HFF-Myc (cell line): ENCODE results near the gene TTC22.

Experiments used
- DNase-seq: peaks from one replicate; pipeline ENCODE4 v3.0.0-alpha.2; 2011; ENCODE audit warnings: low read depth; ENCODE audit errors: extremely low read depth
- H3K4me3 ChIP-seq: replicated peaks from 2 replicates; pipeline ENCODE4 v1.5.1; 2011; ENCODE audit warnings: low read depth, mild to moderate bottlenecking, control low read depth, low read length
- CTCF ChIP-seq: IDR thresholded peaks from 2 replicates; pipeline ENCODE4 v1.5.1; 2012; ENCODE audit warnings: mild to moderate bottlenecking, low read depth, low read length, control low read depth; ENCODE audit errors: missing control alignments

The TTC22 gene

DNA sequence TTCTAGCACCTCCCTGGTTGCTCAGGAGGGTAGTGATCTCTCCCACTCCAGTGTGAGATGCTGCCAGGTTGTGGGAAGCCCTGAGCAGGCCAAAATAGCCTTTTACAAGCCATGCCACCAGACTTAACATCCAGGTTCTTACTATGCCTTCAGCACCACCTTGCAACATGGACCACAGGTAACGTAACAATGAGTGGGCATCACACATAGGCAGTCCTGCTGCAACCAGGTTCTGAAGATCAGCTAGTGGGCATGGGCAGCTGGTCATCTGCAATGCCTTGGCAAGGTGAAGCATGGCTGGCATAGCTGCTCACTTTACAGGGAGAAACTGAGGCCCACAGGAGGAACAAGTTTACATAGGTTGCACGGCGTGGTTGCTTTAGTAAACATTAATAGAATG, 45.2 kb upstream of the TTC22 start:
- no peak for DNase-seq
- TF ChIP-seq CTCF, result no peak
- no peak overlapping the region for H3K4me3 ChIP-seq

DNA sequence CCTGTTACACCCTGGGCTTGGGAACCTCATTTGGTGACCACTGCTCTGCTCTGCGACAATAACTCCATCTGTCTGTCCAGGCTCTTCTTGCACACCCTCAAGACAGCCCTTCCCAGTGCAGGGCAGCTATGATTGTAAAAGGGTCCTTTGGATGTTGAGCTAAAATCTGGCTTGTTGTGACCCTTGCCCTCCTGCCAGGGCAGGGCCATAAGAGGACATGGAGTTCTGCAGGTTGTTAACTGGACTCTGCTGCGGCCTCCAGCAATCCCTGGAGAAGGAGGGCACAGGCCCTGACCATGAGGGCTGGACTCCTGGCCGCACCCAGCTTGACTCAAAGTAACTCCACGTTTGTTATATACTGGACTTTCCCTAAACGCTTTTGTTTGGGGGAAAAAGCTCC, 44.6 kb upstream of the TTC22 start:
- DNase-seq, result no peak
- H3K4me3 ChIP-seq, result no peak overlapping the region
- TF ChIP-seq CTCF, result no peak

DNA sequence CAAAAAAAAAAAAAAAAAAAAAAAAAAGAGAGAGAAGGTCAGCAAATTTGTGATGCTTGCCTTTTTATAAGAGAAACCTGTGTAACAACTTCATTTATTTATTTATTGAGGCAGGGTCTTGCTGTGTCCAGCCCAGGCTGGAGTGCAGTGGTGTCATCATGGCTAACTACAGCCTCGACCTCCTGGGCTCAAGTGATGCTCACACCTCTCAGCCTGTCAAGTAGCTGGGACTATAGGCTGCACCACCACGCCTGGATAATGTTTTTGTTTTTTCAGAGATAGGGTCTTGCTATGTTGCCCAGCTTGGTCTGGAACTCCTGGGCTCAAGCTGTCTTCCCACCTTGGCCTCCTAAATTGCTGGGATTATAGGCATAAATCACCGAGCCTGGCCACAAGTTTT, 43.4 kb upstream of the TTC22 start:
- no peak for TF ChIP-seq CTCF
- H3K4me3 ChIP-seq, result no peak overlapping the region
- no peak for DNase-seq

DNA sequence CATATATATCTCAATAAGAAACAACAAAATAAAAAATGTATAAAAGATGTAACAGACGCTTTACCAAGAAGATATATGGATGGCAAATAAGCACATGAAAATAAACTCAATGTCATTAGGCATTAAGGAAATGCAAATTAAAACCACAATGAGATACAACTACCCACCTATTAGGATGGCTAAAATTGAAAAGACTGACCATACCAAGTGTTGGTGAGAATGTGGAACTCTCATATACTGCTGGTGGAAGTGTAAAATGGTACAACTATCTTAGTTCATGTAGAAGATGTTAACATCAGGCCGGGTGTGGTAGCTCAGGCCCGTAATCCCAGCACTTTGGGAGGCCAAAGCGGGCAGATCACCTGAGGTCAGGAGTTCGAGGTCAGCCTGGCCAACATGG, 42.3 kb upstream of the TTC22 start:
- DNase-seq, result no peak
- no peak overlapping the region for H3K4me3 ChIP-seq
- no peak for TF ChIP-seq CTCF

DNA sequence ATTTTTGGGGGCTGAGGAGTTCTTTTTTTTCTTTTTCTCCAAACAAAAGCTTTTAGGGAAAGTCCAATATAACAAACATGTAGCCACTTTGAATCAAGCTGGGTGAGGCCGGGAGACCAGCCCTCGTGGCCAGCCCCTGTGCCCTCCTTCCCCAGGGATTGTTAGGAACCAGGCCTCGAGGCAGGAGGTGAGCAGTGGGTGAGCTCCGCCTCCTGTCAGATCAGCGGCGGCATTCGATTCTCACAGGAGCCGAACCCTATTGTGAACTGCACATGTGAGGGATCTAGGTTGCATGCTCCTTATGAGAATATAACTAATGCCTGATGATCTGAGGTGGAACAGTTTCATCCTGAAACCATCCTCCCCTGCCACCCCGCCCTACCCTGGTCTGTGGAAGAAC, 41.8 kb upstream of the TTC22 start:
- no peak overlapping the region for H3K4me3 ChIP-seq
- DNase-seq, result no peak
- TF ChIP-seq CTCF, result no peak

DNA sequence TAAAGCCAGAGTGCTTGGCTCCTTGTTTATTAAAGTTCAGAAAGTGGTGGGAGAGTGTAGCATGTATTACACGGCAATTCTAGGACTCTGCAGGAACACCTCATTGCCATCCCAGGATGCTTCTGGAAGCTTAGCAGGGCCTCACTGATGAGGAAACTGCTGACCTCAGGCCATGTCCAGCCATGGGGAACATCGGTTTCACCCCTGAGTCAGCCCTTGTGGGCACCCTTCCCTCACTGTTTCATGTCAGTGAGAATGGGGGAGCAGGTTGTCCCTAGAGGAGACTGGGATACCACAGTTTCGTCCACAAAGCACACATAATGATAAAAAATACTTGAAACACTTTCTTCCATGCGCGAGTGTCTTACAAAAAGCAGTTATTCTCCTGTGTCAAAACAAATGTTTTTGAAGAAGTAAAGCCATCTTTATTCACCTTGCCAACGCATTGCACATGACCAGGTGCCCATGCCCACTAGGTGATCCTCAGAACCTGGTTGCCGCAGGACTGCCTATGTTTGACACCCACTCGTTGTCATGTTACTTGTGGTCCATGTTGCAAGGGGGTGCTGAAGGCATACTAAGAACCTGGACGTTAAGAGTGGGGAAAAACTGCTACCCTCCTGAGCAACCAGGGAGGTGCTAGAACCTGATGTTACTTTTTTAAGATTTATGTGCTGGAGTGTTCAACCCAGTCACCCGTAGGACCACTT, 41.2 kb upstream of the TTC22 start:
- H3K4me3 ChIP-seq, result no peak overlapping the region
- TF ChIP-seq CTCF, result no peak
- DNase-seq, result no peak

GRCh38 chr1:54839824-54840223, 38.7 kb upstream of the TTC22 start:
- no peak for DNase-seq
- TF ChIP-seq CTCF, result no peak
- no peak overlapping the region for H3K4me3 ChIP-seq
